Measurements from ENCODE around the gene BMPR2. TPM values are rescaled to one million over a fixed set of nuclear protein-coding genes. Genes with fewer than 3 reads are reported as not detected.
"Not testable (repeated sequence)": the region's sequence is repeated elsewhere in the genome, so short reads cannot be mapped to it uniquely, and the experiment has no call there.

The BMPR2 gene
- total RNA-seq, 1 experiment from 2014 or later = 27.4 TPM

GRCh38 chr2:202432776-202433175 is 56.6 kb downstream of the BMPR2 start:
- H3K4me3 Mint-ChIP-seq (ENCODE audit: unreplicated experiment) = no peak overlapping the region
- intact Hi-C loops (cut with micrococcal nuclease) = no loop called here
- CTCF ChIA-PET = no interaction called here
- H3K36me3 Mint-ChIP-seq (ENCODE audit: insufficient read depth, unreplicated experiment) = no peaks in the 10 kb centered on the region
- POLR2A ChIA-PET = no interaction called here
- H3K9me3 Mint-ChIP-seq (ENCODE audit: unreplicated experiment) = no peaks in the 10 kb centered on the region
- no peak overlapping the region for H3K27ac Mint-ChIP-seq (ENCODE audit: low read depth, unreplicated experiment)
- DNase-seq (ENCODE audit: unreplicated experiment) = no peak
- TF ChIP-seq, protein P1, sequence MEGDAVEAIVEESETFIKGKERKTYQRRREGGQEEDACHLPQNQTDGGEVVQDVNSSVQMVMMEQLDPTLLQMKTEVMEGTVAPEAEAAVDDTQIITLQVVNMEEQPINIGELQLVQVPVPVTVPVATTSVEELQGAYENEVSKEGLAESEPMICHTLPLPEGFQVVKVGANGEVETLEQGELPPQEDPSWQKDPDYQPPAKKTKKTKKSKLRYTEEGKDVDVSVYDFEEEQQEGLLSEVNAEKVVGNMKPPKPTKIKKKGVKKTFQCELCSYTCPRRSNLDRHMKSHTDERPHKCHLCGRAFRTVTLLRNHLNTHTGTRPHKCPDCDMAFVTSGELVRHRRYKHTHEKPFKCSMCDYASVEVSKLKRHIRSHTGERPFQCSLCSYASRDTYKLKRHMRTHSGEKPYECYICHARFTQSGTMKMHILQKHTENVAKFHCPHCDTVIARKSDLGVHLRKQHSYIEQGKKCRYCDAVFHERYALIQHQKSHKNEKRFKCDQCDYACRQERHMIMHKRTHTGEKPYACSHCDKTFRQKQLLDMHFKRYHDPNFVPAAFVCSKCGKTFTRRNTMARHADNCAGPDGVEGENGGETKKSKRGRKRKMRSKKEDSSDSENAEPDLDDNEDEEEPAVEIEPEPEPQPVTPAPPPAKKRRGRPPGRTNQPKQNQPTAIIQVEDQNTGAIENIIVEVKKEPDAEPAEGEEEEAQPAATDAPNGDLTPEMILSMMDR (IDR thresholded peaks at IDR 0.05; ENCODE audit: unreplicated experiment) = no peak
- BruUV-seq (replicated peaks) = no TSS peak
- no peaks in the 10 kb centered on the region for H3K27me3 Mint-ChIP-seq (ENCODE audit: insufficient read depth, unreplicated experiment)
- H3K4me1 Mint-ChIP-seq (ENCODE audit: insufficient read depth, unreplicated experiment) = peaks cover 5% of the 10 kb centered on the region

- H3K27me3 Mint-ChIP-seq (ENCODE audit: insufficient read depth, unreplicated experiment) = no peaks in the 10 kb centered on the region
- no peak overlapping the region for H3K27ac Mint-ChIP-seq (ENCODE audit: low read depth, unreplicated experiment)
Measured at GRCh38 chr2:202434472-202434871, 58.3 kb downstream of the BMPR2 start.

GRCh38 chr2:202436626-202437025 is 60.5 kb downstream of the BMPR2 start:
- intact Hi-C loops (cut with micrococcal nuclease) = no loop called here
- Mint-ChIP-seq H3K9me3 (ENCODE audit: unreplicated experiment) (no peaks in the 10 kb centered on the region), H3K27me3 (ENCODE audit: insufficient read depth, unreplicated experiment) (no peaks in the 10 kb centered on the region), H3K27ac (ENCODE audit: low read depth, unreplicated experiment) (no peak overlapping the region), H3K4me3 (ENCODE audit: unreplicated experiment) (no peak overlapping the region), H3K4me1 (ENCODE audit: insufficient read depth, unreplicated experiment) (peaks cover 5% of the 10 kb centered on the region), H3K36me3 (ENCODE audit: insufficient read depth, unreplicated experiment) (no peaks in the 10 kb centered on the region)
- POLR2A ChIA-PET = no interaction called here
- DNase-seq (ENCODE audit: unreplicated experiment) = no peak
- TF ChIP-seq, protein P1 (IDR thresholded peaks at IDR 0.05; ENCODE audit: unreplicated experiment) = no peak
- no TSS peak for BruUV-seq (replicated peaks)
- CTCF ChIA-PET = no interaction called here

More at GRCh38 chr2:202434472-202434871, 58.3 kb downstream of the BMPR2 start:
- BruUV-seq (replicated peaks) = no TSS peak
- no peak for DNase-seq (ENCODE audit: unreplicated experiment)
- Mint-ChIP-seq H3K4me3 (ENCODE audit: unreplicated experiment) (no peak overlapping the region), H3K9me3 (ENCODE audit: unreplicated experiment) (no peaks in the 10 kb centered on the region), H3K4me1 (ENCODE audit: insufficient read depth, unreplicated experiment) (peaks cover 5% of the 10 kb centered on the region), H3K36me3 (ENCODE audit: insufficient read depth, unreplicated experiment) (no peaks in the 10 kb centered on the region)
- POLR2A ChIA-PET = interaction anchor here (0.6 to 1.5 kb wide), 3 partner anchors 9 to 118 kb away, joined by 3 to 5 read pairs (median 3); no protein-coding TSS in a partner anchor
- TF ChIP-seq, protein P1 (IDR thresholded peaks at IDR 0.05; ENCODE audit: unreplicated experiment) = no peak
- CTCF ChIA-PET = no interaction called here
- intact Hi-C loops (cut with micrococcal nuclease) = no loop called here

- CTCF ChIA-PET; H3K36me3 Mint-ChIP-seq (ENCODE audit: insufficient read depth, unreplicated experiment); intact Hi-C loops (cut with micrococcal nuclease); H3K4me3 Mint-ChIP-seq (ENCODE audit: unreplicated experiment); BruUV-seq (replicated peaks); DNase-seq (ENCODE audit: unreplicated experiment); H3K4me1 Mint-ChIP-seq (ENCODE audit: insufficient read depth, unreplicated experiment); H3K27ac Mint-ChIP-seq (ENCODE audit: low read depth, unreplicated experiment); H3K27me3 Mint-ChIP-seq (ENCODE audit: insufficient read depth, unreplicated experiment); H3K9me3 Mint-ChIP-seq (ENCODE audit: unreplicated experiment); POLR2A ChIA-PET: not testable (repeated sequence)
Measured at GRCh38 chr2:202440117-202440516, 64.0 kb downstream of the BMPR2 start.

- CTCF ChIA-PET = interaction anchor here (0.9 kb wide), 1 partner anchor 51 kb away, joined by 3 read pairs; no protein-coding TSS in a partner anchor
- Mint-ChIP-seq H3K4me1 (ENCODE audit: insufficient read depth, unreplicated experiment) (peaks cover 6% of the 10 kb centered on the region), H3K9me3 (ENCODE audit: unreplicated experiment) (no peaks in the 10 kb centered on the region), H3K4me3 (ENCODE audit: unreplicated experiment) (no peak overlapping the region), H3K36me3 (ENCODE audit: insufficient read depth, unreplicated experiment) (no peaks in the 10 kb centered on the region), H3K27ac (ENCODE audit: low read depth, unreplicated experiment) (no peak overlapping the region), H3K27me3 (ENCODE audit: insufficient read depth, unreplicated experiment) (no peaks in the 10 kb centered on the region)
- intact Hi-C loops (cut with micrococcal nuclease) = no loop called here
- DNase-seq (ENCODE audit: unreplicated experiment) = no peak
- BruUV-seq (replicated peaks) = no TSS peak
- TF ChIP-seq, protein P1 (IDR thresholded peaks at IDR 0.05; ENCODE audit: unreplicated experiment) = no peak
- POLR2A ChIA-PET = no interaction called here
Measured at GRCh38 chr2:202442882-202443281, 66.8 kb downstream of the BMPR2 start.
